K562 (cell line): ENCODE results near the gene WNT11. TPM values are rescaled to one million over a fixed set of nuclear protein-coding genes. Genes with fewer than 3 reads are reported as not detected.

Source experiments
- BACH1 ChIP-seq: fragments of 200-800 bp; sonication (Bioruptor generic); IDR thresholded peaks from 2 replicates; pipeline ENCODE4 v1.6.1; 2016; ENCODE audit warnings: missing genetic modification characterization, missing compliant biosample characterization
- C11orf30 ChIP-seq: fragments of 450-650 bp; IDR thresholded peaks from 2 replicates; pipeline ENCODE4 v1.6.1; 2016; ENCODE audit warnings: low read depth, mild to moderate bottlenecking
- DACH1 ChIP-seq: fragments of 450-650 bp; IDR thresholded peaks from 2 replicates; pipeline ENCODE4 v1.6.1; 2018; ENCODE audit not compliant: partially characterized antibody
- HDAC1 ChIP-seq, 2 experiments: fragments of 450-650 bp; IDR thresholded peaks; 2 replicates each; pipeline ENCODE4 v1.6.1; 2016 to 2017; ENCODE audit warnings: inconsistent platforms in 1 of 2, mild to moderate bottlenecking in 1 of 2, moderate library complexity in 1 of 2
- KHSRP ChIP-seq: fragments of 450-650 bp; IDR thresholded peaks from 2 replicates; pipeline ENCODE4 v1.6.1; 2017
- MAFF ChIP-seq: IDR thresholded peaks from 2 replicates; pipeline ENCODE4 v1.6.1; 2012; ENCODE audit warnings: low read length, improper control_type of control experiment
- MAZ ChIP-seq, 2 experiments: fragments of 450-650 bp in 1 of 2; sonication (generic) in 1 of 2; formaldehyde crosslinking; IDR thresholded peaks in 1 of 2; conservative IDR thresholded peaks in 1 of 2; 2 replicates each; pipeline versions ENCODE4 v1.4.0 to v1.5.0; 2020; ENCODE audit warnings: mild to moderate bottlenecking in 1 of 2, missing genetic modification reagents in 1 of 2
- NFATC3 ChIP-seq: fragments of 450-650 bp; IDR thresholded peaks from 2 replicates; pipeline ENCODE4 v1.6.1; 2017; ENCODE audit warnings: mild to moderate bottlenecking
- NFRKB ChIP-seq: fragments of 450-650 bp; IDR thresholded peaks from 2 replicates; pipeline ENCODE4 v1.6.1; 2016; ENCODE audit warnings: low read depth
- NR4A1 ChIP-seq, 2 experiments: fragments of 250-450 bp in 1 of 2; fragments of 450-650 bp in 1 of 2; sonication (Bioruptor Pico) in 1 of 2; IDR thresholded peaks; 2 replicates each; pipeline versions ENCODE4 v1.4.0 to v1.6.1; 2016 to 2020; ENCODE audit warnings: mild to moderate bottlenecking in 2 of 2, missing compliant biosample characterization in 1 of 2, missing genetic modification characterization in 1 of 2, moderate library complexity in 1 of 2
- POLR3A ChIP-seq: IDR thresholded peaks from 2 replicates; pipeline ENCODE4 v1.6.1; 2011; ENCODE audit warnings: borderline replicate concordance, mild to moderate bottlenecking, moderate library complexity; ENCODE audit not compliant: insufficient read length, insufficient read depth; ENCODE audit errors: extremely low read depth
- PRMT5 ChIP-seq: sonication (generic); formaldehyde crosslinking; IDR thresholded peaks from 2 replicates; pipeline ENCODE4 v1.5.0; 2020; ENCODE audit warnings: missing genetic modification reagents
- RBM34 ChIP-seq: fragments of 200-400 bp; formaldehyde crosslinking; IDR thresholded peaks from 2 replicates; pipeline ENCODE4 v1.6.1; 2018; ENCODE audit warnings: low read length, borderline replicate concordance; ENCODE audit not compliant: insufficient read depth
- RCOR1 ChIP-seq, 2 experiments: IDR thresholded peaks; 2 replicates each; pipeline ENCODE4 v1.6.1; 2012; ENCODE audit warnings: low read depth in 2 of 2, low read length in 2 of 2, borderline replicate concordance in 1 of 2, improper control_type of control experiment in 1 of 2
- TBP ChIP-seq: optimal IDR thresholded peaks from 2 replicates; pipeline ENCODE3; 2011; ENCODE audit warnings: low read depth, low read length, improper control_type of control experiment
- TOE1 ChIP-seq, 2 experiments: fragments of 450-650 bp in 1 of 2; sonication (generic) in 1 of 2; formaldehyde crosslinking in 1 of 2; IDR thresholded peaks; 2 replicates each; pipeline versions ENCODE4 v1.7.1 to v1.8.0; 2016 to 2022; ENCODE audit warnings: borderline replicate concordance in 2 of 2, mild to moderate bottlenecking in 2 of 2, antibody characterized with exemption in 1 of 2, inconsistent platforms in 1 of 2, low read depth in 1 of 2, missing genetic modification reagents in 1 of 2, moderate library complexity in 1 of 2
- ZBTB8A ChIP-seq: fragments of 450-650 bp; IDR thresholded peaks from 2 replicates; pipeline ENCODE4 v1.6.1; 2018; ENCODE audit warnings: mild to moderate bottlenecking, moderate library complexity; ENCODE audit not compliant: partially characterized antibody
- polyA plus RNA-seq, 8 experiments: library from polyadenylated mRNA; depleted of rRNA in 4 of 8; stranded (reverse) in 5 of 8; unstranded in 3 of 8; fragments of >200 nt; fragmentation: Nextera tagmentation in 2 of 8; fragmentation: Illumina TruSeq in 1 of 8; extraction: Ambion mirVana in 2 of 8; extraction: Trizol in 1 of 8; gene quantifications; 2 replicates each; pipeline versions ENCODE4 v1.2.1 to v1.2.3, GENCODE V29; 2011 to 2014; ENCODE audit warnings: inconsistent platforms in 1 of 8, missing spikeins in 1 of 8
- total RNA-seq, 7 experiments: library from RNA; depleted of rRNA in 6 of 7; stranded (reverse); fragments of >200 nt in 6 of 7; fragmentation: Illumina TruSeq in 2 of 7; extraction: Trizol in 2 of 7; gene quantifications; 2 replicates each; pipeline versions ENCODE4 v1.2.1 to v1.2.3, GENCODE V29; 2011 to 2021; ENCODE audit warnings: low replicate concordance in 1 of 7
- TF ChIP-seq, protein P1 (sequence below): fragments of 200-800 bp; sonication (Bioruptor generic); IDR thresholded peaks from 2 replicates; pipeline ENCODE4 v1.6.1; 2017; ENCODE audit warnings: missing genetic modification characterization, missing compliant biosample characterization
- TF ChIP-seq, protein P2 (sequence below): fragments of 250-450 bp; sonication (Bioruptor Pico); IDR thresholded peaks from 2 replicates; pipeline ENCODE4 v1.8.0; 2021; ENCODE audit warnings: moderate library complexity, mild to moderate bottlenecking, inconsistent platforms
- TF ChIP-seq, protein P3 (sequence below): sonication (generic); formaldehyde crosslinking; IDR thresholded peaks from 2 replicates; pipeline ENCODE4 v1.8.0; 2022; ENCODE audit warnings: mild to moderate bottlenecking, missing genetic modification reagents
- TF ChIP-seq, protein P4 (sequence below), 2 experiments: IDR thresholded peaks; 2 replicates each; pipeline ENCODE4 v1.6.1; 2011; ENCODE audit warnings: borderline replicate concordance in 1 of 2, control low read depth in 1 of 2, low read depth in 1 of 2, low read length in 1 of 2, mild to moderate bottlenecking in 1 of 2, mixed read lengths in 1 of 2, moderate library complexity in 1 of 2; ENCODE audit not compliant: insufficient read depth in 1 of 2, insufficient read length in 1 of 2, poor library complexity in 1 of 2, severe bottlenecking in 1 of 2; ENCODE audit errors: extremely low read depth in 1 of 2

The WNT11 gene
- total and polyA plus RNA-seq, 9 of the 15 experiments (the other 6 are each of a cell fraction or from before 2014, with no cell fraction given) = 0.03 to 0.20 (median 0.09) TPM; not detected in 4

DNA sequence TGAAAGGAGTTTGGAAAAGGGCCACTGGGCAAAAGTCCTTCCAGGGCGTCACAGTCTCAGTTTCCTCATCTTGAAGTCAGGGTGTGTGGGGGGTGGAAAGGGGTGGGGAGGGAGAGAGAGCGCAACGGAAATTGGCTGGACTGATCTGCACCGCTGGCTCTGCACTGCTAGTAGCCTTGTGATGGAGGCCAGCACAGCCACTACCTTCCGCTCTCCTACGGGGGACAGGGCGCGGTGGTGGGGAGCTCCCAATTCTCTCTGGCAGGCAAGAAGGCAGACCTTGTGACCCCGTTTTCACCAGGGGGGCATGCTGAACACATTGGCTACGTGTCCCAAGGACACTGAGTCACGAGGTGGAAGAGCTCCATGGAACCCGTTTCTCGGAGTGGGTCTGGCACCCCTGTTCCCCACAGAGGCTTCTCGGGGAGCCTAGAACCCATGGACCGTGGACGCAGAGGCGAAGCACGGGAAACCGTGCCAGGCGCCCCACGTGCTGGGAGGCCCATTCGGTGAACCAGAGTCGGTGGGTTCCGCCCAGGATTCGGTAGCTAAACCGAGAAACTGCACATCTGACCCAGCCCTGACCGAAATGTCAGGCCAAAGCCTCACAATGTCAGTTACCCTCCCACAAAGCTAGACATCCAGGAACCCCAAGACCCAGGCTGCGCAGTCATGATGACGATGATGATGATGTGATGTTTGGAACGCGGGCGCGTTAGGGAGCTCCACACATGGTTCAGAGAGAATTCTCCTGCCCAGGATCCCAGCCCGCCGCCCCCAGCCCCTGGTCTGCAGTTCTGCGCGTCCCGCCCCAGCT lies 28.3 kb upstream of the WNT11 start (continued):
- 0 out of 4 replicates have a peak, but pooled peaks of 1 of the 2 experiments have one; percentile 8 for TF ChIP-seq RCOR1 (IDR thresholded peaks at IDR 0.05; ENCODE audit: borderline replicate concordance in 1 of 2, low read depth in 2 of 2, low read length in 2 of 2)
- TF ChIP-seq, protein P1, sequence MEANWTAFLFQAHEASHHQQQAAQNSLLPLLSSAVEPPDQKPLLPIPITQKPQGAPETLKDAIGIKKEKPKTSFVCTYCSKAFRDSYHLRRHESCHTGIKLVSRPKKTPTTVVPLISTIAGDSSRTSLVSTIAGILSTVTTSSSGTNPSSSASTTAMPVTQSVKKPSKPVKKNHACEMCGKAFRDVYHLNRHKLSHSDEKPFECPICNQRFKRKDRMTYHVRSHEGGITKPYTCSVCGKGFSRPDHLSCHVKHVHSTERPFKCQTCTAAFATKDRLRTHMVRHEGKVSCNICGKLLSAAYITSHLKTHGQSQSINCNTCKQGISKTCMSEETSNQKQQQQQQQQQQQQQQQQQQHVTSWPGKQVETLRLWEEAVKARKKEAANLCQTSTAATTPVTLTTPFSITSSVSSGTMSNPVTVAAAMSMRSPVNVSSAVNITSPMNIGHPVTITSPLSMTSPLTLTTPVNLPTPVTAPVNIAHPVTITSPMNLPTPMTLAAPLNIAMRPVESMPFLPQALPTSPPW (CRISPR knock-in tag) = peak; percentile 49
- TF ChIP-seq, protein P2, sequence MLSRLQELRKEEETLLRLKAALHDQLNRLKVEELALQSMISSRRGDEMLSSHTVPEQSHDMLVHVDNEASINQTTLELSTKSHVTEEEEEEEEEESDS (CRISPR knock-in tag) = no peak
- TF ChIP-seq, protein P3, sequence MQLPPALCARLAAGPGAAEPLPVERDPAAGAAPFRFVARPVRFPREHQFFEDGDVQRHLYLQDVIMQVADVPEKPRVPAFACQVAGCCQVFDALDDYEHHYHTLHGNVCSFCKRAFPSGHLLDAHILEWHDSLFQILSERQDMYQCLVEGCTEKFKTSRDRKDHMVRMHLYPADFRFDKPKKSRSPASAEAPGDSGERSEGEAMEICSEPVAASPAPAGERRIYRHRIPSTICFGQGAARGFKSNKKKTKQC = peak; percentile 54; the same call in 1 of the 2 replicates
- no peak for TF ChIP-seq RBM34
- 0 out of 2 replicates have a peak, but pooled peaks have one; percentile 44 for TF ChIP-seq NR4A1 (CRISPR knock-in tag; IDR thresholded peaks at IDR 0.05)
- peak; percentile 59 for TF ChIP-seq NR4A1 (tag; IDR thresholded peaks at IDR 0.05)
- no peak for TF ChIP-seq POLR3A
- no peak for TF ChIP-seq NFATC3
- TF ChIP-seq PRMT5 (CRISPR knock-in tag) = 0 out of 2 replicates have a peak, but pooled peaks have one; percentile 21
- TF ChIP-seq BACH1 (tag) = no peak
- peak in 1 of 2 experiments; percentile 49; a peak in 2 of 4 replicates for TF ChIP-seq MAZ (CRISPR knock-in tag; conservative IDR thresholded peaks at IDR 0.05 in 1 of 2, IDR thresholded peaks at IDR 0.05 in 1 of 2)
- TF ChIP-seq HDAC1 (IDR thresholded peaks at IDR 0.05) = peak in 1 of 2 experiments; percentile 28; a peak in 1 of 4 replicates
- TF ChIP-seq TBP = peak; percentile 18
- TF ChIP-seq, protein P4, sequence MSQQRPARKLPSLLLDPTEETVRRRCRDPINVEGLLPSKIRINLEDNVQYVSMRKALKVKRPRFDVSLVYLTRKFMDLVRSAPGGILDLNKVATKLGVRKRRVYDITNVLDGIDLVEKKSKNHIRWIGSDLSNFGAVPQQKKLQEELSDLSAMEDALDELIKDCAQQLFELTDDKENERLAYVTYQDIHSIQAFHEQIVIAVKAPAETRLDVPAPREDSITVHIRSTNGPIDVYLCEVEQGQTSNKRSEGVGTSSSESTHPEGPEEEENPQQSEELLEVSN (IDR thresholded peaks at IDR 0.05; ENCODE audit: borderline replicate concordance in 1 of 2, extremely low read depth in 1 of 2, insufficient read depth in 1 of 2, insufficient read length in 1 of 2, low read depth in 1 of 2, low read length in 1 of 2, poor library complexity in 1 of 2, severe bottlenecking in 1 of 2) = peak in 1 of 2 experiments; percentile 70
- TF ChIP-seq C11orf30 = peak; percentile 85
- TF ChIP-seq DACH1 = no peak
- peak; percentile 42; the same call in 1 of the 2 replicates for TF ChIP-seq MAFF
- TF ChIP-seq ZBTB8A = no peak
- 0 out of 2 replicates have a peak, but pooled peaks have one; percentile 51 for TF ChIP-seq KHSRP
- no peak for TF ChIP-seq TOE1 (IDR thresholded peaks at IDR 0.05; ENCODE audit: borderline replicate concordance)
- TF ChIP-seq TOE1 (CRISPR knock-in tag; IDR thresholded peaks at IDR 0.05; ENCODE audit: borderline replicate concordance, low read depth) = 0 out of 2 replicates have a peak, but pooled peaks have one; percentile 35
- TF ChIP-seq NFRKB = peak; percentile 57; the same call in 1 of the 2 replicates
